HCT116 (cell line): ENCODE results near the gene CEP112. TPM values are rescaled to one million over a fixed set of nuclear protein-coding genes. Genes with fewer than 3 reads are reported as not detected.

Source experiments
- ATAC-seq: fragments of 200-7000 bp; cut with Tn5 transposase; 2 replicates; pipeline ENCODE4 v1.9.1; 2020; ENCODE audit warnings: mild to moderate bottlenecking, moderate library complexity
- BruUV-seq: library from RNA; stranded (reverse); fragments of 400-500 nt; replicated peaks from 2 replicates; lab custom pipeline; 2021; lab: Mats Ljungman, UMichigan
- CTCF ChIA-PET: fragments of 300-600 bp; sonication (Branson Sonifier 250); formaldehyde crosslinking; loops from one replicate; lab custom pipeline; 2021; ENCODE audit warnings: antibody characterized with exemption; lab: Charles Lee
- POLR2A ChIA-PET: fragments of 300-600, 350-600 bp; sonication (Branson Sonifier 250); formaldehyde crosslinking; loops from one replicate; lab custom pipeline; 2021; ENCODE audit warnings: antibody characterized with exemption; lab: Charles Lee
- RAD21 ChIA-PET, 2 experiments: fragments of 300-600 bp; sonication (Branson Sonifier 250); formaldehyde crosslinking; loops; one replicate each; lab custom pipeline; 2023; ENCODE audit warnings: low total read pairs in 2 of 2; ENCODE audit not compliant: uncharacterized antibody in 2 of 2, unreplicated experiment in 2 of 2, low non-redundant PET in 1 of 2; lab: Charles Lee
- DNase-seq: peaks from one replicate; pipeline ENCODE4 v3.0.0-alpha.2; 2010; ENCODE audit warnings: low read depth, low spot score
- H2AFZ ChIP-seq: fragments of 200-600 bp; shearing (Covaris generic), sonication (generic); 2 replicates; pipeline ENCODE4 v1.6.1; 2017; ENCODE audit warnings: low read depth, mixed run types, mixed read lengths, antibody characterized with exemption, low read length; ENCODE audit not compliant: poor library complexity, severe bottlenecking
- H3K27ac ChIP-seq: 2 replicates; pipeline ENCODE4 v1.5.1; 2012; ENCODE audit warnings: low read depth, low read length
- H3K27me3 ChIP-seq: fragments of 200-600 bp; sonication (generic); 2 replicates; pipeline ENCODE4 v1.6.1; 2016; ENCODE audit warnings: mixed run types, low read length, mixed read lengths; ENCODE audit not compliant: insufficient read depth
- H3K36me3 ChIP-seq, 2 experiments: fragments of 200-500 bp in 1 of 2; fragments of 200-600 bp in 1 of 2; sonication (Bioruptor generic) in 1 of 2; sonication (generic) in 1 of 2; 2 replicates each; pipeline versions ENCODE4 v1.5.1 to v1.6.1; 2014 to 2016; ENCODE audit warnings: low read length in 2 of 2, inconsistent platforms in 1 of 2, mixed read lengths in 1 of 2, mixed run types in 1 of 2; ENCODE audit not compliant: insufficient read depth in 2 of 2, control insufficient read depth in 1 of 2
- H3K4me1 ChIP-seq, 2 experiments: fragments of 200-600 bp in 1 of 2; sonication (generic) in 1 of 2; 2 replicates each; pipeline versions ENCODE4 v1.5.1 to v1.6.1; 2012 to 2017; ENCODE audit warnings: low read length in 2 of 2, inconsistent platforms in 1 of 2, mild to moderate bottlenecking in 1 of 2, mixed read lengths in 1 of 2, mixed run types in 1 of 2, moderate library complexity in 1 of 2; ENCODE audit not compliant: insufficient read depth in 2 of 2, control insufficient read depth in 1 of 2
- H3K4me2 ChIP-seq: fragments of 200-600 bp; sonication (generic); 2 replicates; pipeline ENCODE4 v1.6.1; 2017; ENCODE audit warnings: mixed run types, low read length, mixed read lengths
- H3K4me3 ChIP-seq, 2 experiments: fragments of 200-600 bp in 1 of 2; sonication (generic) in 1 of 2; replicated peaks in 1 of 2; 2 replicates each; pipeline ENCODE4 v1.5.1; 2011 to 2016; ENCODE audit warnings: low read length in 2 of 2, control low read depth in 1 of 2, low read depth in 1 of 2, mild to moderate bottlenecking in 1 of 2, mixed read lengths in 1 of 2, mixed run types in 1 of 2
- H3K79me2 ChIP-seq: fragments of 200-600 bp; sonication (generic); 2 replicates; pipeline ENCODE4 v1.6.1; 2017; ENCODE audit warnings: mild to moderate bottlenecking, mixed run types, low read length, moderate library complexity, mixed read lengths; ENCODE audit not compliant: insufficient read depth
- H3K9ac ChIP-seq: fragments of 200-600 bp; sonication (generic); 2 replicates; pipeline ENCODE4 v1.6.1; 2016; ENCODE audit warnings: low read length, mixed read lengths
- H3K9me2 ChIP-seq: fragments of 200-600 bp; sonication (generic), shearing (Covaris generic); 2 replicates; pipeline ENCODE4 v1.6.1; 2017; ENCODE audit warnings: mixed run types, mild to moderate bottlenecking, moderate library complexity; ENCODE audit not compliant: insufficient read depth
- H3K9me3 ChIP-seq, 2 experiments: fragments of 200-500 bp in 1 of 2; fragments of 200-600 bp in 1 of 2; sonication (Bioruptor generic) in 1 of 2; sonication (generic) in 1 of 2; 2 replicates each; pipeline ENCODE4 v1.6.1; 2014 to 2017; ENCODE audit warnings: low read length in 2 of 2, mixed read lengths in 2 of 2, inconsistent platforms in 1 of 2, low read depth in 1 of 2, mild to moderate bottlenecking in 1 of 2, mixed run types in 1 of 2, moderate library complexity in 1 of 2; ENCODE audit not compliant: control insufficient read depth in 1 of 2, insufficient read depth in 1 of 2
- H4K20me1 ChIP-seq: fragments of 200-600 bp; sonication (generic), shearing (Covaris generic); 2 replicates; pipeline ENCODE4 v1.6.1; 2017; ENCODE audit warnings: mixed run types, mild to moderate bottlenecking, moderate library complexity; ENCODE audit not compliant: insufficient read depth
- CTCF ChIP-seq, 3 experiments: fragments of 200-600 bp in 1 of 3; sonication (generic) in 1 of 3; IDR thresholded peaks in 2 of 3; conservative IDR thresholded peaks in 1 of 3; 2 replicates each; pipeline ENCODE4 v1.5.1; 2012 to 2017; ENCODE audit warnings: low read depth in 2 of 3, low read length in 2 of 3, antibody characterized with exemption in 1 of 3, borderline replicate concordance in 1 of 3, control low read depth in 1 of 3, mild to moderate bottlenecking in 1 of 3, mixed read lengths in 1 of 3, mixed run types in 1 of 3, moderate library complexity in 1 of 3; ENCODE audit not compliant: insufficient read depth in 1 of 3
- ELF1 ChIP-seq: IDR thresholded peaks from 2 replicates; pipeline ENCODE4 v1.6.1; 2012; ENCODE audit warnings: low read depth, borderline replicate concordance
- EZH2 ChIP-seq: fragments of 200-600 bp; sonication (generic); IDR thresholded peaks from 2 replicates; pipeline ENCODE4 v1.6.1; 2017; ENCODE audit warnings: antibody characterized with exemption, mixed run types
- FOSL1 ChIP-seq: IDR thresholded peaks from 2 replicates; pipeline ENCODE4 v1.6.1; 2012; ENCODE audit warnings: low read depth
- JUND ChIP-seq: IDR thresholded peaks from 2 replicates; pipeline ENCODE4 v1.6.1; 2012
- POLR2A ChIP-seq: IDR thresholded peaks from 2 replicates; pipeline ENCODE4 v1.7.0; 2011; ENCODE audit warnings: borderline replicate concordance; ENCODE audit not compliant: insufficient read depth, insufficient read length; ENCODE audit errors: extremely low read depth
- POLR2AphosphoS5 ChIP-seq: IDR thresholded peaks from 2 replicates; pipeline ENCODE4 v1.6.1; 2011; ENCODE audit warnings: mild to moderate bottlenecking, low read depth, low read length, moderate library complexity
- SP1 ChIP-seq: IDR thresholded peaks from 2 replicates; pipeline ENCODE4 v1.6.1; 2012; ENCODE audit warnings: low read depth
- SRF ChIP-seq: IDR thresholded peaks from 2 replicates; pipeline ENCODE4 v1.6.1; 2012; ENCODE audit warnings: low read depth
- TCF7L2 ChIP-seq: IDR thresholded peaks from 2 replicates; pipeline ENCODE4 v1.7.0; 2011; ENCODE audit warnings: borderline replicate concordance, inconsistent platforms; ENCODE audit not compliant: insufficient read depth, insufficient read length; ENCODE audit errors: extremely low read depth
- YY1 ChIP-seq: IDR thresholded peaks from 2 replicates; pipeline ENCODE4 v1.6.1; 2011; ENCODE audit warnings: low read length, low read depth, moderate library complexity, mild to moderate bottlenecking; ENCODE audit not compliant: insufficient replicate concordance; ENCODE audit errors: extremely low read depth
- ZBTB33 ChIP-seq: IDR thresholded peaks from 2 replicates; pipeline ENCODE4 v1.6.1; 2011; ENCODE audit warnings: mild to moderate bottlenecking, low read length, moderate library complexity; ENCODE audit not compliant: insufficient replicate concordance; ENCODE audit errors: extremely low read depth
- ZFX ChIP-seq: fragments of 450-650 bp; IDR thresholded peaks from 2 replicates; pipeline ENCODE4 v1.6.1; 2017
- ZNF274 ChIP-seq: fragments of 200-500 bp; sonication (Bioruptor generic); IDR thresholded peaks from 2 replicates; pipeline ENCODE4 v1.6.1; 2014; ENCODE audit warnings: mild to moderate bottlenecking, low read depth, low read length, inconsistent platforms
- intact Hi-C: fragments of 100-400 bp; cut with micrococcal nuclease; formaldehyde crosslinking; loops from 2 replicates; pipeline ENCODE4 v1.10.0; 2022
- total RNA-seq: library from RNA; stranded (reverse); gene quantifications from one replicate; pipeline ENCODE4 v1.2.1, GENCODE V29; 2021; ENCODE audit not compliant: unreplicated experiment
- TF ChIP-seq, protein P1 (sequence below): IDR thresholded peaks from 2 replicates; pipeline ENCODE4 v1.6.1; 2012

Gene CEP112
- total RNA-seq, 1 experiment from 2014 or later = 10.9 TPM

GRCh38 chr17:65599650-65600049 lies 592.3 kb downstream of the CEP112 start (continued):
- no peak for TF ChIP-seq ZBTB33

DNA sequence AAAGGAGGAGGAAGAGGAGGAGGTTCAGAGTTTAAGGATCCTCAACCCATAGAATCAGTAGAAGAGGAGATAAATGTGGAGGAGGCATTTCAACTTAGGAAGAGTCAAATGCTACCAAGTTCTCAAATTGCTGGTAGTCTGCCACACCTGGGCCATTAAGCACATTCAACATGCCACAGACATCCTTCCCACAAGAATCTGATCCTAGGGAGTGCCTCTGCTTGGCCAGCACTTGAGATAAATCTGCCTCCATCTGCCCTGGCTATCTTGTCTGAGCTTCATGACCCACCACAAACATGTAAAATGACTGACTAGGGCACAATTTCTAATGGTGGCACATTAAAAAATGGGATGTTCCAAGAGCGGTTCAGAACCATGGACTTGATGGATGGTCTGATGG lies 593.2 kb downstream of the CEP112 start:
- Histone ChIP-seq H3K79me2 (no peaks in the 10 kb centered on the region), H3K36me3 (no peaks in the 10 kb centered on the region), H3K4me2 (no peak overlapping the region), H3K4me3 (no peak overlapping the region), H3K27me3 (no peaks in the 10 kb centered on the region), H2AFZ (no peak overlapping the region), H3K9ac (no peak overlapping the region), H3K4me1 (no peaks in the 10 kb centered on the region), H4K20me1 (no peaks in the 10 kb centered on the region), H3K9me3 (no peaks in the 10 kb centered on the region), H3K27ac (no peak overlapping the region), H3K9me2 (no peaks in the 10 kb centered on the region)
- TF ChIP-seq TCF7L2 (no peak), SRF (no peak), JUND (no peak), ZNF274 (no peak), ZFX (no peak), SP1 (no peak), POLR2A (no peak), ZBTB33 (no peak), CTCF (IDR thresholded peaks at IDR 0.05 in 2 of 3, conservative IDR thresholded peaks at IDR 0.05 in 1 of 3; ENCODE audit: borderline replicate concordance in 1 of 3, insufficient read depth in 1 of 3, low read depth in 2 of 3, low read length in 2 of 3) (no peak), EZH2 (no peak), YY1 (no peak), ELF1 (no peak), FOSL1 (no peak), POLR2AphosphoS5 (no peak)
- TF ChIP-seq, protein P1, sequence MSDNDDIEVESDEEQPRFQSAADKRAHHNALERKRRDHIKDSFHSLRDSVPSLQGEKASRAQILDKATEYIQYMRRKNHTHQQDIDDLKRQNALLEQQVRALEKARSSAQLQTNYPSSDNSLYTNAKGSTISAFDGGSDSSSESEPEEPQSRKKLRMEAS = no peak
- intact Hi-C loops = no loop called here
- ATAC-seq = no peak
- ChIA-PET POLR2A (no interaction called here), RAD21 (no interaction called here), CTCF (no interaction called here)
- no peak for DNase-seq
- BruUV-seq = no TSS peak
